ENCODE data around the gene STXBP2. TPM values are rescaled to one million over a fixed set of nuclear protein-coding genes. Genes with fewer than 3 reads are reported as not detected.

STXBP2 gene
- total RNA-seq, 1 experiment from 2014 or later, result 92.5 TPM

- Mint-ChIP-seq H3K36me3 (ENCODE audit: insufficient read depth in 1 of 3, low read depth in 3 of 3) (peaks cover 2 to 16% (median 7%) of the 10 kb centered on the region in 3 experiments; a peak in 4 of 7 replicates), H3K27ac (no peak overlapping the region), H3K27me3 (ENCODE audit: low read depth) (peaks cover 19% of the 10 kb centered on the region), H3K9me3 (no peaks in the 10 kb centered on the region; a peak in 1 of 5 replicates), H3K4me3 (no peak overlapping the region), H3K4me1 (peaks cover 0 to 8% of the 10 kb centered on the region in 2 experiments; a peak in 2 of 4 replicates)
- H2BK20ac ChIP-seq (ENCODE audit: low read depth, low read length, poor library complexity, severe bottlenecking), result no peak overlapping the region
- no peak overlapping the region for H3K9ac ChIP-seq (ENCODE audit: extremely low read depth, insufficient read length, low read length)
- no peak for DNase-seq
- no peak overlapping the region for H4K5ac ChIP-seq (ENCODE audit: insufficient read length, low read depth, low read length)
- no peak overlapping the region for H3K4ac ChIP-seq (ENCODE audit: low read depth, low read length)
- H3K27ac ChIP-seq (ENCODE audit: insufficient read length, low read depth, low read length), result no peak overlapping the region
- H4K91ac ChIP-seq (ENCODE audit: insufficient read length, low read depth, low read length), result no peak overlapping the region
- no peaks in the 10 kb centered on the region for H3K79me2 ChIP-seq (ENCODE audit: insufficient read depth, low read length)
- no peaks in the 10 kb centered on the region for H3K27me3 ChIP-seq (ENCODE audit: insufficient read depth, low read length)
- TF ChIP-seq CTCF (conservative IDR thresholded peaks at IDR 0.05), result no peak
- H3K56ac ChIP-seq (ENCODE audit: insufficient read length, low read depth, low read length), result no peak overlapping the region
- H3K4me2 ChIP-seq (ENCODE audit: insufficient read depth, insufficient read length, low read length), result no peak overlapping the region
- no peak overlapping the region for H2BK120ac ChIP-seq (ENCODE audit: low read depth, low read length, poor library complexity, severe bottlenecking)
- no CpG with 5 or more reads among the region's 8 CpGs for WGBS (ENCODE audit: extremely low coverage, insufficient read length, low lambda C conversion rate)
- no peak overlapping the region for H2BK5ac ChIP-seq (ENCODE audit: insufficient read length, low read length)
- no peaks in the 10 kb centered on the region for H3K23me2 ChIP-seq (ENCODE audit: insufficient read length, low read depth, low read length, poor library complexity, severe bottlenecking)
- no peak overlapping the region for H3K18ac ChIP-seq (ENCODE audit: insufficient read length, low read depth, low read length)
- H2AFZ ChIP-seq (ENCODE audit: low read length), result no peak overlapping the region
- no peak overlapping the region for H2BK15ac ChIP-seq (ENCODE audit: low read depth, low read length)
- H3K23ac ChIP-seq (ENCODE audit: insufficient read length, low read depth, low read length), result no peak overlapping the region
- H4K20me1 ChIP-seq (ENCODE audit: control insufficient read depth, insufficient read depth, insufficient read length), result no peaks in the 10 kb centered on the region
- no peak overlapping the region for H3K14ac ChIP-seq (ENCODE audit: insufficient read depth, low read length)
- H2AK5ac ChIP-seq (ENCODE audit: insufficient read length, low read length), result no peak overlapping the region
- H4K8ac ChIP-seq (replicated peaks; ENCODE audit: insufficient read length, low read depth, low read length), result no peak overlapping the region
- H3K9me3 ChIP-seq (ENCODE audit: control insufficient read depth, low read depth, low read length), result no peaks in the 10 kb centered on the region
- no peaks in the 10 kb centered on the region for H3K79me1 ChIP-seq (ENCODE audit: insufficient read depth, low read depth, low read length, poor library complexity, severe bottlenecking)
- H3T11ph ChIP-seq (ENCODE audit: low read length), result no peak overlapping the region
- no peaks in the 10 kb centered on the region for H3K4me1 ChIP-seq (ENCODE audit: insufficient read depth, low read length)
- no peak overlapping the region for H2BK12ac ChIP-seq (ENCODE audit: insufficient read length, low read depth, low read length)
Observed at GRCh38 chr19:7646426-7646700, 9.5 kb downstream of the STXBP2 start.
